Fibroblast of villous mesenchyme (primary cell): Measurements from ENCODE around the gene LRRC39. TPM values are rescaled to one million over a fixed set of nuclear protein-coding genes. Genes with fewer than 3 reads are reported as not detected.

ENCODE experiments used
- DNase-seq: peaks from one replicate; pipeline ENCODE4 v3.0.0-alpha.2; 2010; ENCODE audit warnings: low read depth
- H3K4me3 ChIP-seq: 2 replicates; pipeline ENCODE4 v1.5.1; 2011; ENCODE audit warnings: low read depth, mild to moderate bottlenecking, low read length
- CTCF ChIP-seq: IDR thresholded peaks from 2 replicates; pipeline ENCODE4 v1.5.1; 2012; ENCODE audit warnings: low read depth, mild to moderate bottlenecking, low read length; ENCODE audit not compliant: insufficient read depth
- small RNA-seq: library from RNA; depleted of rRNA; stranded (forward); fragments of <200 nt; gene quantifications from one replicate; pipeline ENCODE3, GENCODE V24; 2012
- total RNA-seq: library from RNA; depleted of rRNA; stranded (reverse); fragments of >200 nt; gene quantifications from 2 replicates; pipeline ENCODE4 v1.2.3, GENCODE V29; 2012

LRRC39 gene
- total RNA-seq, 1 donor: not detected

GRCh38 chr1:100109554-100110066 lies 68.4 kb downstream of the LRRC39 start:
- H3K4me3 ChIP-seq: no peak overlapping the region
- no peak for DNase-seq
- no peak for TF ChIP-seq CTCF

- H3K4me3 ChIP-seq: no peak overlapping the region
- TF ChIP-seq CTCF: no peak
- no peak for DNase-seq
These were observed 70.4 kb downstream of the LRRC39 start for GRCh38 chr1:100107696-100108095.

GRCh38 chr1:100101564-100101963 lies 76.5 kb downstream of the LRRC39 start:
- no peak overlapping the region for H3K4me3 ChIP-seq
- no peak for DNase-seq
- TF ChIP-seq CTCF: no peak

GRCh38 chr1:100100202-100100601 lies 77.9 kb downstream of the LRRC39 start:
- TF ChIP-seq CTCF: no peak
- peak; percentile 20 for DNase-seq
- no peak overlapping the region for H3K4me3 ChIP-seq

Small RNA genes within 50 kb of the gene (small RNA-seq; reads per million reads assigned to genes)
- gene AC093019.1 (not detected), gene RPL23AP90 (not detected)

Other genes starting within 250 kb of the LRRC39 start
- 21.6 and 28.1 TPM in 2 replicates for gene SLC35A3, start 208.3 kb downstream of the LRRC39 start, total RNA-seq
- 2.6 and 5.2 TPM in 2 replicates for gene SASS6, start 45.3 kb downstream of the LRRC39 start, total RNA-seq
- 10.0 and 11.7 TPM in 2 replicates for gene TRMT13, start 45.1 kb downstream of the LRRC39 start, total RNA-seq
- 4.2 and 6.0 TPM in 2 replicates for gene DBT, start 71.6 kb upstream of the LRRC39 start, total RNA-seq
- 31.1 and 32.5 TPM in 2 replicates for gene RTCA, start 88.0 kb upstream of the LRRC39 start, total RNA-seq
- 4.2 and 5.2 TPM in 2 replicates for gene CDC14A, start 174.2 kb upstream of the LRRC39 start, total RNA-seq